Heart right ventricle (tissue), 16 donors: ENCODE data around the gene SFXN5. TPM values are rescaled to one million over a fixed set of nuclear protein-coding genes. Genes with fewer than 3 reads are reported as not detected.

ENCODE experiments used
- ATAC-seq, 8 donors: fragments of 200-7000 bp; cut with Tn5 transposase; one replicate each; pipeline ENCODE4 v1.9.1; 2020; ENCODE audit warnings: mild to moderate bottlenecking in 8 of 8, moderate library complexity in 8 of 8, moderate number of reproducible peaks in 1 of 8
- DNase-seq, 2 donors: peaks; one replicate each; pipeline ENCODE4 v3.0.0-alpha.2; 2020
- H3K27ac ChIP-seq, 10 donors: fragments of 200-600 bp; sonication (generic) in 2 of 10; one replicate each; pipeline versions ENCODE4 v1.5.0 to v1.8.0; 2020 to 2022; ENCODE audit warnings: mild to moderate bottlenecking in 3 of 10
- H3K27me3 ChIP-seq, 7 donors: fragments of 200-600 bp; one replicate each; pipeline ENCODE4 v1.8.0; 2021 to 2022; ENCODE audit warnings: mild to moderate bottlenecking in 2 of 7
- H3K36me3 ChIP-seq, 9 donors: fragments of 200-600 bp; sonication (generic) in 1 of 9; one replicate each; pipeline versions ENCODE4 v1.5.0 to v1.8.0; 2020 to 2022; ENCODE audit warnings: mild to moderate bottlenecking in 2 of 9
- H3K4me1 ChIP-seq, 9 donors: fragments of 200-600 bp; sonication (generic) in 1 of 9; one replicate each; pipeline versions ENCODE4 v1.5.0 to v1.8.0; 2020 to 2022; ENCODE audit warnings: mild to moderate bottlenecking in 4 of 9
- H3K4me3 ChIP-seq, 10 donors: fragments of 200-600 bp; sonication (generic) in 2 of 10; one replicate each; pipeline versions ENCODE4 v1.5.0 to v1.8.0; 2020 to 2022; ENCODE audit warnings: mild to moderate bottlenecking in 7 of 10, moderate library complexity in 2 of 10
- H3K9me3 ChIP-seq, 11 donors: fragments of 200-600 bp in 10 of 11; sonication (generic) in 2 of 11; one replicate each; pipeline versions ENCODE4 v1.5.0 to v1.8.0; 2013 to 2022; ENCODE audit warnings: mild to moderate bottlenecking in 2 of 11, control low read depth in 1 of 11, moderate library complexity in 1 of 11
- CTCF ChIP-seq, 9 donors: fragments of 200-600 bp; sonication (generic) in 2 of 9; IDR thresholded peaks; one replicate each; pipeline versions ENCODE4 v1.5.0 to v1.8.0; 2021 to 2022; ENCODE audit warnings: antibody characterized with exemption in 9 of 9, mild to moderate bottlenecking in 5 of 9, moderate library complexity in 1 of 9
- WGBS, 2 donors: extraction: QIAGEN DNeasy Blood & Tissue Kit; methylation state at CpG; one replicate each; pipeline ENCODE4 v1.1.7; 2013; ENCODE audit warnings: inconsistent platforms in 1 of 2; 5-methylcytosine and 5-hydroxymethylcytosine counted together
- intact Hi-C, 10 donors: fragments of 100-400 bp; cut with DNase I; formaldehyde crosslinking; loops; one replicate each; pipeline versions ENCODE4 v1.11.1 to v1.14.2; 2022
- polyA plus RNA-seq, 2 donors: library from polyadenylated mRNA; stranded (reverse); fragments of 200-250 nt; gene quantifications; one replicate each; pipeline ENCODE4 v1.2.3, GENCODE V29; 2013
- total RNA-seq, 10 donors: library from RNA; stranded (reverse); fragmentation: NEBNext Ultra II Directional in 3 of 10; extraction: Animal tissue kit (Norgen Biotek cat#: 25700) in 3 of 10; gene quantifications; one replicate each; pipeline versions ENCODE4 v1.2.1 to v1.2.4, GENCODE V29; 2021 to 2023
- donor health status: Arrhythmogenic right ventricular cardiomyopathy.
- donor health status: ischemic (EF 13 %, LVEDD 7.1; RV severe dilation, severe dysfunction).
- donor health status: healthy with polysubstance abuse.
- donor health status: DM: no; HTN: yes; CAD: no.
- donor health status: DM: no; HTN: no; CAD: no.
- donor health status: ischemic (EF 25% LVEDD 6.9; RV normal size, moderate dysfunction).
- donor health status: ischemic (EF 25% LVEDD 5.7; RV mildly dilated, moderate dysfunction).
- donor health status: healthy.
- donor health status: DM: yes; HTN: yes; CAD: no.
- donor health status: Ischemic cardiomyopathy.
- donor health status: ischemic (EF 35%, LVEDD 5.7; RV mildly dilated, moderate dysfunction).
- donor health status: nonischemic (EF 11% LVEDD 7.7; RV severe dilation, severe dysfunction).
- donor health status: DM: yes; HTN: yes; CAD: no.
- donor health status: PGD.
- donor health status: ischemic (EF 29% LVEDD 5.4; RV normal size, mild dysfunction).
- donor health status: nonischemic (EF 23%, LVEDD 6.1; RV moderate dilation, normal function).

The SFXN5 gene
- total and polyA plus RNA-seq, 12 donors = 4.4 to 11.8 (median 9.7) TPM

- peaks cover 0 to 30% (median 13%) of the 10 kb centered on the region in 9 donors for H3K36me3 ChIP-seq
- peak; percentile 81 to 84 for DNase-seq
- H3K9me3 ChIP-seq = no peaks in the 10 kb centered on the region
- no peak overlapping the region for H3K27ac ChIP-seq
- H3K27me3 ChIP-seq = no peaks in the 10 kb centered on the region
- ATAC-seq = peak; percentile 57 to 84 (median 66)
- WGBS, 2 donors = 19% methylated on average over 6 of the region's 6 CpGs
- no peak overlapping the region for H3K4me3 ChIP-seq
- peaks cover 0 to 53% (median 20%) of the 10 kb centered on the region in 9 donors for H3K4me1 ChIP-seq
- intact Hi-C loops = loop anchor here (1.0 to 10.0 kb wide), 8 partner anchors 69 to 191 kb away; no protein-coding TSS in a partner anchor
- peak; percentile 82 to 98 (median 94) for TF ChIP-seq CTCF (IDR thresholded peaks at IDR 0.05)
Measured at GRCh38 chr2:73085691-73086090, 14.2 kb upstream of the SFXN5 start.

DNA sequence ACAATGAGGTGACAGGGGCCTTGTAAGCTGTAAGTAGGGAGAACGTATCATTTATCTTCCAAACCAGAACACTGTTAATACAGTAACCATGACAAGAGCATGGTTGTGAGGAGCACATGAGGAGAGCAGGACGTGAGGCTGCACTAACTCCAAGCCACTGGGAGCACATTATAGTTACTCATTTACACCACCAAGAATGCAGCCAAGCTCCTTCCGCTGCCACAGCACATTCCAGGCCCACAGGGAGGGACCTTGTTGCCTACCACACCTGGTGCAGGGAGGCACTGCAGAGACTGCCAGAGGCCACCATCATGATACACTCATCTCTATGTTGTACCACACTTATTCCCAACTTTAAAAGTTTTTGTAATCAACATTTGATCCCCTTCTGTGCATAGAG lies 13.5 kb upstream of the SFXN5 start:
- ATAC-seq = no peak
- H3K36me3 ChIP-seq = peaks cover 0 to 38% (median 19%) of the 10 kb centered on the region in 9 donors

GRCh38 chr2:73083886-73084800 lies 12.6 kb upstream of the SFXN5 start:
- Histone ChIP-seq H3K4me3 (no peak overlapping the region), H3K27ac (no peak overlapping the region), H3K9me3 (no peaks in the 10 kb centered on the region), H3K36me3 (peaks cover 0 to 46% (median 19%) of the 10 kb centered on the region in 9 donors), H3K27me3 (no peaks in the 10 kb centered on the region), H3K4me1 (peaks cover 0 to 41% (median 9%) of the 10 kb centered on the region in 9 donors)
- no peak for TF ChIP-seq CTCF (IDR thresholded peaks at IDR 0.05)
- 80 to 81% methylated on average over 7 of the region's 7 CpGs for WGBS, 2 donors
- ATAC-seq (no peak), DNase-seq (no peak)
- intact Hi-C loops = loop anchor here in 6 of 10 donors (2.0 to 10.0 kb wide), 4 partner anchors 71 to 189 kb away; no protein-coding TSS in a partner anchor

More for the DNA sequence above, 13.5 kb upstream of the SFXN5 start:
- intact Hi-C loops = loop anchor here in 8 of 10 donors (1.0 to 10.0 kb wide), 8 partner anchors 70 to 190 kb away; no protein-coding TSS in a partner anchor
- DNase-seq = no peak
- Histone ChIP-seq H3K4me1 (peaks cover 0 to 47% (median 15%) of the 10 kb centered on the region in 9 donors), H3K9me3 (no peaks in the 10 kb centered on the region), H3K27ac (no peak overlapping the region), H3K27me3 (no peaks in the 10 kb centered on the region), H3K4me3 (no peak overlapping the region)
- WGBS, 2 donors = 88 to 91% methylated on average over 3 of the region's 3 CpGs
- no peak for TF ChIP-seq CTCF (IDR thresholded peaks at IDR 0.05)

DNA sequence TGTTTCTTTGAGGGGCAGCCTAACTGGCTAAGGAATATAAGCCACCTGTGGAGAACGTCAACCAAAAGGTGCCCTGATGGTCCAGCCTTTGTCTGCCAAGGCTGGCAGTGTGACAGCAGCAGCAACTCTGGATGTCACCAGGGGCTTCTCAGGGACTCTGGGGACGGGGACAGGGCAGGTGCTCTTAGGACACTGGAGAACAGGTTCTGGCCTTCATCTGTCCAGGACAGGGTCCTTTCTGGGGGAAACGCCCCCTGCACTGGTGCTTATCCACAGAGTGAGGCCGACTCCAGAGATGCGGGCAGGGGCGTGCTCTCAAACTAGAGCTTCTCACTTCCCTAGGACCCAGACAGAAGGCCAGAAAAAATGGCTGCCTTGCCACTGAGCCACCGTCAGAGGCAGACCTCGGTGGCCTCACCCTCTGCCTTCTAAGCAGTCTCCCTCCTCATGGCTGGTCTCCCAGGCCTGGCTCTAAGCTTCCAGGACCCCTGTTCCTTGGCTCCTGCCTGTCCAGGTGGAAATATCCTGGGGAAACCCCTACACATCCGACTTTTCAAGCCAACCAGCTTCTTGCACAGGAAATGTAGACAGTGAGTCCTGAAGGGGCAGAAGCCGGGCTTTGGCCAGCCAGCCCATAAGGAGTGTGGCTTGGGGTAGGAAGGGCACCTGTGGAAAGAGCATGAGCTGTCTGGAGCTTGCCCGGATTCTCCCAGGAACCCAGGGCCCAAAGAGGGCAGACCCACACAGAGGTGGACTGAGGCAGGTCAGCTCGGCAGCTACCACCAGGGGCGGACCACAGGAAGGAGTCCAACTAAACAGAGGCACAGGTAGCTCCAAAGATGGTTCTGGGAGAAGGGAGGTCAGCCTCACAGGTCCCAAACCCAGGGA lies 11.3 kb upstream of the SFXN5 start:
- intact Hi-C loops = loop anchor here in 4 of 10 donors (10.0 kb wide), 1 partner anchor 188 kb away; no protein-coding TSS in a partner anchor
- Histone ChIP-seq H3K4me1 (peaks cover 0 to 32% (median 4%) of the 10 kb centered on the region in 9 donors), H3K9me3 (no peaks in the 10 kb centered on the region), H3K27me3 (no peaks in the 10 kb centered on the region), H3K27ac (no peak overlapping the region), H3K4me3 (no peak overlapping the region), H3K36me3 (peaks cover 0 to 41% (median 8%) of the 10 kb centered on the region in 9 donors)
- DNase-seq = no peak
- no peak for ATAC-seq
- WGBS, 2 donors = 82 to 84% methylated on average over 13 of the region's 13 CpGs
- no peak for TF ChIP-seq CTCF (IDR thresholded peaks at IDR 0.05)
